ENCODE measurements around the gene ATMIN.

ATMIN gene

GRCh38 chr16:81061307-81061640, 25.6 kb downstream of the ATMIN start:
- no peak overlapping the region for H4K12ac ChIP-seq (ENCODE audit: low read depth, low read length)
- no peak overlapping the region for H3K23ac ChIP-seq (ENCODE audit: low read length)
- H3K27me3 ChIP-seq (ENCODE audit: insufficient read depth, low read length) = no peaks in the 10 kb centered on the region
- no peak overlapping the region for H3K18ac ChIP-seq (ENCODE audit: low read length)
- no peak overlapping the region for H3K4me2 ChIP-seq (ENCODE audit: low read length)
- no peak overlapping the region for H2AFZ ChIP-seq (ENCODE audit: insufficient read depth, low read length, poor library complexity)
- H3K79me1 ChIP-seq (ENCODE audit: low read length) = no peaks in the 10 kb centered on the region
- H2BK5ac ChIP-seq (ENCODE audit: low read depth, low read length, poor library complexity) = no peak overlapping the region
- H3K14ac ChIP-seq (ENCODE audit: low read length) = no peak overlapping the region
- H3K79me2 ChIP-seq (ENCODE audit: control insufficient read depth, insufficient read depth, low read length, poor library complexity) = no peaks in the 10 kb centered on the region
- no peak overlapping the region for H3K27ac ChIP-seq (ENCODE audit: low read depth, low read length)
- H3K4me1 ChIP-seq (ENCODE audit: control insufficient read depth in 1 of 2, insufficient read depth in 2 of 2, low read length in 2 of 2) = peaks cover 0 to 6% of the 10 kb centered on the region in 2 experiments
- no peak overlapping the region for H2BK12ac ChIP-seq (ENCODE audit: low read length)
- H3K36me3 ChIP-seq (ENCODE audit: control insufficient read depth in 1 of 2, insufficient read depth in 2 of 2, low read length in 2 of 2) = peaks cover 2 to 3% of the 10 kb centered on the region in 2 experiments
- no peak overlapping the region for H4K91ac ChIP-seq (ENCODE audit: low read depth, low read length)
- H4K8ac ChIP-seq (ENCODE audit: low read depth, low read length) = no peak overlapping the region
- H3K4ac ChIP-seq (ENCODE audit: low read depth, low read length) = no peak overlapping the region
- no CpG with 5 or more reads among the region's 10 CpGs for WGBS (ENCODE audit: extremely low coverage, insufficient coverage, insufficient read length)
- H3K9me3 ChIP-seq (ENCODE audit: insufficient read depth, low read depth, low read length) = no peaks in the 10 kb centered on the region
- no peak overlapping the region for H2AK5ac ChIP-seq (ENCODE audit: low read length)
- no peak overlapping the region for H3K9ac ChIP-seq (ENCODE audit: low read length)
- no peak overlapping the region for H2BK120ac ChIP-seq (ENCODE audit: insufficient read depth, low read length, poor library complexity)
- no peak for DNase-seq
- no peak overlapping the region for H3K4me3 ChIP-seq (ENCODE audit: low read depth, low read length)

- Histone ChIP-seq H3K27ac (ENCODE audit: low read depth, low read length) (no peak overlapping the region), H3K14ac (ENCODE audit: low read length) (no peak overlapping the region), H3K9ac (ENCODE audit: low read length) (no peak overlapping the region), H2BK5ac (ENCODE audit: low read depth, low read length, poor library complexity) (no peak overlapping the region), H3K4me1 (ENCODE audit: control insufficient read depth in 1 of 2, insufficient read depth in 2 of 2, low read length in 2 of 2) (peaks cover 0 to 6% of the 10 kb centered on the region in 2 experiments), H3K18ac (ENCODE audit: low read length) (no peak overlapping the region), H3K9me3 (ENCODE audit: insufficient read depth, low read depth, low read length) (no peaks in the 10 kb centered on the region), H4K8ac (ENCODE audit: low read depth, low read length) (no peak overlapping the region), H3K79me2 (ENCODE audit: control insufficient read depth, insufficient read depth, low read length, poor library complexity) (no peaks in the 10 kb centered on the region), H4K91ac (ENCODE audit: low read depth, low read length) (no peak overlapping the region), H3K79me1 (ENCODE audit: low read length) (no peaks in the 10 kb centered on the region), H3K4me2 (ENCODE audit: low read length) (no peak overlapping the region), H2AK5ac (ENCODE audit: low read length) (no peak overlapping the region), H3K23ac (ENCODE audit: low read length) (no peak overlapping the region), H2AFZ (ENCODE audit: insufficient read depth, low read length, poor library complexity) (no peak overlapping the region), H2BK120ac (ENCODE audit: insufficient read depth, low read length, poor library complexity) (no peak overlapping the region), H3K4ac (ENCODE audit: low read depth, low read length) (no peak overlapping the region), H3K4me3 (ENCODE audit: low read depth, low read length) (no peak overlapping the region), H4K12ac (ENCODE audit: low read depth, low read length) (no peak overlapping the region), H3K27me3 (ENCODE audit: insufficient read depth, low read length) (no peaks in the 10 kb centered on the region), H3K36me3 (ENCODE audit: control insufficient read depth in 1 of 2, insufficient read depth in 2 of 2, low read length in 2 of 2) (peaks cover 2 to 3% of the 10 kb centered on the region in 2 experiments), H2BK12ac (ENCODE audit: low read length) (no peak overlapping the region)
- no CpG with 5 or more reads among the region's 10 CpGs for WGBS (ENCODE audit: extremely low coverage, insufficient coverage, insufficient read length)
- no peak for DNase-seq
Measured at GRCh38 chr16:81061871-81062608, 26.4 kb downstream of the ATMIN start.

- Histone ChIP-seq H2BK12ac (ENCODE audit: low read length) (no peak overlapping the region), H3K27me3 (ENCODE audit: insufficient read depth, low read length) (no peaks in the 10 kb centered on the region), H4K91ac (ENCODE audit: low read depth, low read length) (no peak overlapping the region), H3K4me2 (ENCODE audit: low read length) (no peak overlapping the region), H3K18ac (ENCODE audit: low read length) (no peak overlapping the region), H3K14ac (ENCODE audit: low read length) (no peak overlapping the region), H2BK5ac (ENCODE audit: low read depth, low read length, poor library complexity) (no peak overlapping the region), H4K12ac (ENCODE audit: low read depth, low read length) (no peak overlapping the region), H3K9me3 (ENCODE audit: insufficient read depth, low read depth, low read length) (no peaks in the 10 kb centered on the region), H3K4ac (ENCODE audit: low read depth, low read length) (no peak overlapping the region), H3K36me3 (ENCODE audit: control insufficient read depth in 1 of 2, insufficient read depth in 2 of 2, low read length in 2 of 2) (no peaks in the 10 kb centered on the region), H3K27ac (ENCODE audit: low read depth, low read length) (no peak overlapping the region), H2AFZ (ENCODE audit: insufficient read depth, low read length, poor library complexity) (no peak overlapping the region), H3K79me2 (ENCODE audit: control insufficient read depth, insufficient read depth, low read length, poor library complexity) (no peaks in the 10 kb centered on the region), H3K4me3 (ENCODE audit: low read depth, low read length) (no peak overlapping the region), H3K4me1 (ENCODE audit: control insufficient read depth in 1 of 2, insufficient read depth in 2 of 2, low read length in 2 of 2) (peaks cover 0 to 7% of the 10 kb centered on the region in 2 experiments), H3K23ac (ENCODE audit: low read length) (no peak overlapping the region), H2BK120ac (ENCODE audit: insufficient read depth, low read length, poor library complexity) (no peak overlapping the region), H3K9ac (ENCODE audit: low read length) (no peak overlapping the region), H2AK5ac (ENCODE audit: low read length) (no peak overlapping the region), H4K8ac (ENCODE audit: low read depth, low read length) (no peak overlapping the region), H3K79me1 (ENCODE audit: low read length) (no peaks in the 10 kb centered on the region)
- no CpG with 5 or more reads among the region's 4 CpGs for WGBS (ENCODE audit: extremely low coverage, insufficient coverage, insufficient read length)
- DNase-seq = no peak
Measured at GRCh38 chr16:81066681-81067080, 31.0 kb downstream of the ATMIN start.

- H4K8ac ChIP-seq (ENCODE audit: low read depth, low read length) = no peak overlapping the region
- no peak overlapping the region for H2AK5ac ChIP-seq (ENCODE audit: low read length)
- no peaks in the 10 kb centered on the region for H3K36me3 ChIP-seq (ENCODE audit: control insufficient read depth in 1 of 2, insufficient read depth in 2 of 2, low read length in 2 of 2)
- H3K9me3 ChIP-seq (ENCODE audit: insufficient read depth, low read depth, low read length) = no peaks in the 10 kb centered on the region
- no peak overlapping the region for H3K18ac ChIP-seq (ENCODE audit: low read length)
- no peaks in the 10 kb centered on the region for H3K79me1 ChIP-seq (ENCODE audit: low read length)
- H3K4me2 ChIP-seq (ENCODE audit: low read length) = no peak overlapping the region
- no peak overlapping the region for H2AFZ ChIP-seq (ENCODE audit: insufficient read depth, low read length, poor library complexity)
- H3K79me2 ChIP-seq (ENCODE audit: control insufficient read depth, insufficient read depth, low read length, poor library complexity) = no peaks in the 10 kb centered on the region
- no peak overlapping the region for H3K23ac ChIP-seq (ENCODE audit: low read length)
- H3K14ac ChIP-seq (ENCODE audit: low read length) = no peak overlapping the region
- no peak overlapping the region for H2BK120ac ChIP-seq (ENCODE audit: insufficient read depth, low read length, poor library complexity)
- no peak for DNase-seq
- no peak overlapping the region for H3K9ac ChIP-seq (ENCODE audit: low read length)
- no peak overlapping the region for H3K4me3 ChIP-seq (ENCODE audit: low read depth, low read length)
- peaks cover 2 to 9% of the 10 kb centered on the region in 2 experiments for H3K4me1 ChIP-seq (ENCODE audit: control insufficient read depth in 1 of 2, insufficient read depth in 2 of 2, low read length in 2 of 2)
- no peak overlapping the region for H2BK12ac ChIP-seq (ENCODE audit: low read length)
- H3K27ac ChIP-seq (ENCODE audit: low read depth, low read length) = no peak overlapping the region
- H3K27me3 ChIP-seq (ENCODE audit: insufficient read depth, low read length) = no peaks in the 10 kb centered on the region
- no peak overlapping the region for H4K91ac ChIP-seq (ENCODE audit: low read depth, low read length)
- no CpG with 5 or more reads among the region's 1 CpG for WGBS (ENCODE audit: extremely low coverage, insufficient coverage, insufficient read length)
- H3K4ac ChIP-seq (ENCODE audit: low read depth, low read length) = no peak overlapping the region
- no peak overlapping the region for H4K12ac ChIP-seq (ENCODE audit: low read depth, low read length)
- H2BK5ac ChIP-seq (ENCODE audit: low read depth, low read length, poor library complexity) = no peak overlapping the region
Measured at GRCh38 chr16:81067166-81067565, 31.5 kb downstream of the ATMIN start.

Measured in trophoblast cell (in vitro differentiated cells and primary cell).